ENCODE data around the gene ABL1. TPM values are rescaled to one million over a fixed set of nuclear protein-coding genes. Genes with fewer than 3 reads are reported as not detected.

ABL1 gene
- total RNA-seq, 1 donor from 2014 or later: 113 TPM

DNA sequence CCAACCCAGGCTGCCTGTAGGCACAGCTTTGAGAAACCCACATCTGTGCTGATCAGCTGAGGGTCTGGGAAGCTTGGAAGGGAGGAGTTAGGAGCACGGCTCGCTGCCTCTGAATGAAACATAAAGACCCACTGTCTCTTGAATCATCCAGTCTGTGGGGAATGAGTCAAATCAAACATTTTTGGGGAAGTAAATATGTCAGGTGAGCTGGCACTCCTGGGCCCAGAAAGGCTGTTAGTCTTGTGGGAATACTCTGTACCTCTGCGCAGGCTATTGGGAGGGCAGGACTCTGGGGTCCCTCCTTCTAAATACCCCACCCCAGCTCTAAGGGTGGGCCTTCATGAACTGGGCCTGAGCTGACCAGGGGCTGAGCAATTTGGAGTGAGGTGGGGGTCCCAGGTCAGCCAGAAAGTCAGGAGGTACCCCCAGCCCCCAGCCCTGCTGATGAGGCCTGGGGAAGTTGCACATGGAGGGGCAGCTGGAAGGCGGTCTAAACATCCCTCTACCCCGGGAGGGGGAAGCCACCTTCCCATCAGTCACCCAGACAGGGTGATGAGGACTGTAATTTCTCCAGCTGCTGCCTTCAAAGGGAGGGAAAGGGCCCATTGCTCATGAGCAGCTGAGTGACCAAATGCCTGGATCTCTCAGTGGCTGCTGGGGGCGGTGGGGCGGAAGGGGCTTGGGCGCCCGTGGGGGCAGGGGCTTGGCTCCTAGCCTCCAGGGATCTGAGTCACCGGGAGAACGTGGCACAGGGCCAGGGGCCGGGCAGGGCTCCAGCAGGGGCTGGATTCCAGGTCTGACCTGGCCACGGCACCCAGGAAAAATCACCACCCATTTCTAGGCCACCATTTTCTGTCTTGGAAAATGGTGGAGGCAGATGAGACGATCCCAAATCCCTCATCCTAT, 93.2 kb downstream of the ABL1 start:
- Mint-ChIP-seq H3K27ac (no peak overlapping the region), H3K4me3 (ENCODE audit: low read depth) (no peak overlapping the region)
- DNase-seq (ENCODE audit: low spot score, unreplicated experiment): no peak

DNA sequence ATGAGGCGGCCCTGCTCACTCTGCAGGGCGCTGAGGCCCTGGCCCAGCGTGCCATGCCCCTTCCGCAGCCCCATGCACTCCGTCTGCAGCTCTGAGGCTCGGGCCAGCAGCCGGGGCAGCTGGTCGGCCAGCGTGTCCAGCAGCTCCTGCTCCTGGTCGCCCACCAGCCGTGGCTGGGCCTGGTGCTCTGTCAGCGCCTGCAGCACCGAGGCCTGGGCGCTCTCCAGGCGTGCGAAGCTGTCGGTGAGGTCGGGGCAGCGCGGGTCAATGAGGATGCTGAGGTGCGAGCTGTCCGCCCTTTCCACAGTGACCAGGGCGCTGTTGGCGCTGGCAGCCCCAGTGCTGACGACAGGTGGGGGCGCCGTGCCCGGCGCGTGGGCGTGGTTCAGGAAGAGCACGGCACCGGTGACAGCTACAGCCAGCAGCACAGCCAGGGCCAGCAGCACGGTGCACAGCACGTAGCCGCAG, 94.6 kb downstream of the ABL1 start:
- peaks cover 28% of the 10 kb centered on the region for H3K27me3 Mint-ChIP-seq
- DNase-seq (ENCODE audit: low spot score, unreplicated experiment): no peak
- no peaks in the 10 kb centered on the region for H3K4me1 Mint-ChIP-seq (ENCODE audit: low read depth)
- H3K27ac Mint-ChIP-seq: no peak overlapping the region
- no peaks in the 10 kb centered on the region for H3K9me3 Mint-ChIP-seq (ENCODE audit: low read depth)
- no peaks in the 10 kb centered on the region for H3K36me3 Mint-ChIP-seq (ENCODE audit: insufficient read depth)
- no peak overlapping the region for H3K4me3 Mint-ChIP-seq (ENCODE audit: low read depth)
- TF ChIP-seq CTCF (IDR thresholded peaks at IDR 0.05; ENCODE audit: unreplicated experiment): no peak

More for the DNA sequence above, 93.2 kb downstream of the ABL1 start:
- Mint-ChIP-seq H3K9me3 (ENCODE audit: low read depth) (no peaks in the 10 kb centered on the region), H3K4me1 (ENCODE audit: low read depth) (no peaks in the 10 kb centered on the region), H3K27me3 (peaks cover 25% of the 10 kb centered on the region), H3K36me3 (ENCODE audit: insufficient read depth) (no peaks in the 10 kb centered on the region)
- no peak for TF ChIP-seq CTCF (IDR thresholded peaks at IDR 0.05; ENCODE audit: unreplicated experiment)

DNA sequence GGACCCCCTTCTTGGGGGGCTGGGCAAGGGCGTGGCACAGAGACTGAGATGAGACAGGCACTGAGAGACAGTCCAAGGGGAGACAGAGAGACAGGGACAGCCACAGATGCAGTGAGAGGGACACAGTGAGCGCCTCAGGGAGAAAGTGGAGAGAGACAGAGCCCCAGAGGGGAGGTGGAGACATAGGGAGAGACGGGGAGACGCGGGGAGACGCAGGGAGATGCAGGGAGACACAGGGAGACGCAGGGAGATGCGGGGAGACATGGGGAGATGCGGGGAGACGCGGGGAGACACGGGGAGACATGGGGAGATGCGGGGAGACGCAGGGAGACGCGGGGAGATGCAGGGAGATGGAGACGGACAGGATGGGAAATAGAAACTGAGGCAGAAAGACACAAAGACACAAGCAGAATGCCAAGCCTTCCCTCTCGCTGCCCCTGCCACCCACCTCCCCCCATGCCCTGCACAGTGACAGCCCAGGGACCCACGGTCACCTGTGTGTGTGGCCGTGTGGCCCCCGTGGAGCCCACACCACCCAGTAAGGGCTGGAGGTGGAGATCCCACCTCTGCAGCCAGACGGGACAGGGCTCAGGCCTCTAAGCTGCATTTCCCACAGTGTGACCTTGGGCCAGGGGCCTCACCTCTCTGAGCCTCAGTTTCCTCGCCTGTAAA, 95.2 kb downstream of the ABL1 start:
- DNase-seq (ENCODE audit: low spot score, unreplicated experiment): no peak
- no peaks in the 10 kb centered on the region for H3K9me3 Mint-ChIP-seq (ENCODE audit: low read depth)
- no peak overlapping the region for H3K4me3 Mint-ChIP-seq (ENCODE audit: low read depth)
- no peak overlapping the region for H3K27ac Mint-ChIP-seq
- H3K4me1 Mint-ChIP-seq (ENCODE audit: low read depth): no peaks in the 10 kb centered on the region
- no peak for TF ChIP-seq CTCF (IDR thresholded peaks at IDR 0.05; ENCODE audit: unreplicated experiment)
- peaks cover 34% of the 10 kb centered on the region for H3K27me3 Mint-ChIP-seq
- H3K36me3 Mint-ChIP-seq (ENCODE audit: insufficient read depth): no peaks in the 10 kb centered on the region

DNA sequence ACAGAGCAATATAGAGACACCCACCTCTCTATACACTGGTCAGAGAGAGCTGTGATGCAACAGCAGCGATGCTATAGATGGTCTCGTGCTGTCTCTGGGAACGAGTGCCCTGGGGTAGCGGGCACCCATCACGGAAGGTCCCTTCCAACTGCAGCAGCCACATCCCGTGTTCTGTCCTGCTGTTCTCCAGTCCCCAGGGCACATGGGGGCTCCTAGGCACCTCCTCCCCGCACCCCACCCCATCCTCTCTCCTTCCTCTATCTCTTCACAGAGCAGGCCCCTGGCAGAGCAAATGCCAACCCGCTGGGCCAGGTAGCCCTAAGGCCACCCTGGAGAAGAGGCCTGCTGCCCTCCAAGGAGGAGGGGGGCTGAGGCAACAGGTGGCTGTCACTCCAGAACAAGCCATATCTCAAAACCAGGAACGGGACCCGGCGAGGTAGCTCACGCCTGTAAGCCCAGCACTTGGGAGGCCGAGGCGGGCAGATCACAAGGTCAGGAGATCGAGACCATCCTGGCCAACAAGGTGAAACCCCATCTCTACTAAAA, 95.8 kb downstream of the ABL1 start:
- Mint-ChIP-seq H3K4me3 (ENCODE audit: low read depth) (no peak overlapping the region), H3K27ac (no peak overlapping the region), H3K27me3 (peaks cover 38% of the 10 kb centered on the region), H3K9me3 (ENCODE audit: low read depth) (no peaks in the 10 kb centered on the region), H3K4me1 (ENCODE audit: low read depth) (no peaks in the 10 kb centered on the region), H3K36me3 (ENCODE audit: insufficient read depth) (no peaks in the 10 kb centered on the region)
- TF ChIP-seq CTCF (IDR thresholded peaks at IDR 0.05; ENCODE audit: unreplicated experiment): no peak
- no peak for DNase-seq (ENCODE audit: low spot score, unreplicated experiment)

GRCh38 chr9:130931508-130932254, 96.6 kb downstream of the ABL1 start:
- H3K4me3 Mint-ChIP-seq (ENCODE audit: low read depth): no peak overlapping the region
- no peak for TF ChIP-seq CTCF (IDR thresholded peaks at IDR 0.05; ENCODE audit: unreplicated experiment)
- no peak overlapping the region for H3K27ac Mint-ChIP-seq
- H3K27me3 Mint-ChIP-seq: peaks cover 46% of the 10 kb centered on the region
- no peak for DNase-seq (ENCODE audit: low spot score, unreplicated experiment)
- no peaks in the 10 kb centered on the region for H3K36me3 Mint-ChIP-seq (ENCODE audit: insufficient read depth)
- no peaks in the 10 kb centered on the region for H3K9me3 Mint-ChIP-seq (ENCODE audit: low read depth)
- no peaks in the 10 kb centered on the region for H3K4me1 Mint-ChIP-seq (ENCODE audit: low read depth)
